GM15510 (cell line): ENCODE data around the gene YEATS2.

ENCODE experiments used
- POLR2A ChIP-seq: IDR thresholded peaks from 3 replicates; pipeline ENCODE4 v1.6.1; 2011; ENCODE audit warnings: borderline replicate concordance; ENCODE audit not compliant: insufficient read length; ENCODE audit errors: extremely low read depth

The YEATS2 gene

GRCh38 chr3:183826448-183827250 is 129.1 kb downstream of the YEATS2 start:
- TF ChIP-seq POLR2A, result no peak

GRCh38 chr3:183827809-183828537 is 130.4 kb downstream of the YEATS2 start:
- no peak for TF ChIP-seq POLR2A

GRCh38 chr3:183828538-183828870 is 130.9 kb downstream of the YEATS2 start:
- TF ChIP-seq POLR2A, result no peak

GRCh38 chr3:183829466-183829865 is 131.9 kb downstream of the YEATS2 start:
- no peak for TF ChIP-seq POLR2A

GRCh38 chr3:183830187-183830586 is 132.6 kb downstream of the YEATS2 start:
- no peak for TF ChIP-seq POLR2A

- no peak for TF ChIP-seq POLR2A
Observed at GRCh38 chr3:183833516-183833915, 135.9 kb downstream of the YEATS2 start.

- TF ChIP-seq POLR2A, result no peak
Observed at GRCh38 chr3:183837390-183837789, 139.8 kb downstream of the YEATS2 start.

- TF ChIP-seq POLR2A, result no peak
Observed at GRCh38 chr3:183837894-183838293, 140.3 kb downstream of the YEATS2 start.

- no peak for TF ChIP-seq POLR2A
Observed at GRCh38 chr3:183839751-183840150, 142.2 kb downstream of the YEATS2 start.

GRCh38 chr3:183844606-183845005 is 147.0 kb downstream of the YEATS2 start:
- TF ChIP-seq POLR2A, result no peak

- TF ChIP-seq POLR2A, result no peak
Observed at GRCh38 chr3:183845090-183845489, 147.5 kb downstream of the YEATS2 start.

- TF ChIP-seq POLR2A, result no peak
Observed at GRCh38 chr3:183845608-183846288, 148.2 kb downstream of the YEATS2 start.

GRCh38 chr3:183854318-183855035 is 156.9 kb downstream of the YEATS2 start:
- TF ChIP-seq POLR2A, result no peak

GRCh38 chr3:183857863-183858262 is 160.3 kb downstream of the YEATS2 start:
- TF ChIP-seq POLR2A, result no peak
